WTC11 (cell line): ENCODE data around the gene PLLP. TPM values are rescaled to one million over a fixed set of nuclear protein-coding genes. Genes with fewer than 3 reads are reported as not detected.

Experiments
- ATAC-seq: fragments of 200-7000 bp; cut with Tn5 transposase; 2 replicates; pipeline ENCODE4 v1.10.0; 2021; ENCODE audit warnings: mild to moderate bottlenecking, moderate library complexity
- CTCF ChIA-PET: fragments of 300-600 bp; sonication (Branson Sonifier 250); formaldehyde crosslinking; loops from one replicate; lab custom pipeline; 2021; ENCODE audit warnings: antibody characterized with exemption; lab: Charles Lee
- POLR2A ChIA-PET: fragments of 350-600 bp; sonication (Branson Sonifier 250); formaldehyde crosslinking; loops from one replicate; lab custom pipeline; 2021; ENCODE audit warnings: antibody characterized with exemption; lab: Charles Lee
- DNase-seq: peaks from one replicate; pipeline ENCODE4 v3.0.0; 2021; ENCODE audit warnings: low spot score
- H3K27ac Mint-ChIP-seq: 2 replicates; pipeline ENCODE4 v1.8.0; 2021; ENCODE audit warnings: mixed read lengths
- H3K27me3 Mint-ChIP-seq: 2 replicates; pipeline ENCODE4 v1.8.0; 2021; ENCODE audit warnings: low read depth, mild to moderate bottlenecking, moderate library complexity, mixed read lengths
- H3K36me3 Mint-ChIP-seq: 2 replicates; pipeline ENCODE4 v1.8.0; 2021; ENCODE audit warnings: mixed read lengths
- H3K4me1 Mint-ChIP-seq: 2 replicates; pipeline ENCODE4 v1.8.0; 2022; ENCODE audit warnings: mixed read lengths
- H3K4me3 Mint-ChIP-seq: 2 replicates; pipeline ENCODE4 v1.8.0; 2021; ENCODE audit warnings: mild to moderate bottlenecking, moderate library complexity, mixed read lengths
- H3K9me3 Mint-ChIP-seq: 2 replicates; pipeline ENCODE4 v1.8.0; 2021; ENCODE audit warnings: mixed read lengths
- ARID4B ChIP-seq: sonication (generic); formaldehyde crosslinking; IDR thresholded peaks from 2 replicates; pipeline ENCODE4 v1.8.0; 2023; ENCODE audit warnings: missing genetic modification reagents, mild to moderate bottlenecking, borderline replicate concordance
- CREM ChIP-seq: sonication (generic); formaldehyde crosslinking; IDR thresholded peaks from 2 replicates; pipeline ENCODE4 v1.8.1; 2022; ENCODE audit warnings: mild to moderate bottlenecking, missing genetic modification reagents, moderate library complexity
- ETV6 ChIP-seq: sonication (generic); formaldehyde crosslinking; IDR thresholded peaks from 2 replicates; pipeline ENCODE4 v1.8.1; 2022; ENCODE audit warnings: mild to moderate bottlenecking, missing genetic modification reagents
- GABPB1 ChIP-seq: sonication (generic); formaldehyde crosslinking; IDR thresholded peaks from 2 replicates; pipeline ENCODE4 v1.8.1; 2023; ENCODE audit warnings: mild to moderate bottlenecking, missing genetic modification reagents
- HMGA2 ChIP-seq: fragments of 250-450 bp; sonication (Bioruptor Pico); IDR thresholded peaks from 2 replicates; pipeline ENCODE4 v1.4.0; 2021; ENCODE audit warnings: mild to moderate bottlenecking, moderate library complexity
- NFATC4 ChIP-seq: fragments of 250-450 bp; sonication (Bioruptor Pico); IDR thresholded peaks from 2 replicates; pipeline ENCODE4 v1.9.0; 2021; ENCODE audit warnings: mild to moderate bottlenecking
- NFE2L1 ChIP-seq: sonication (generic); formaldehyde crosslinking; IDR thresholded peaks from 2 replicates; pipeline ENCODE4 v1.8.1; 2023; ENCODE audit warnings: missing genetic modification reagents
- TCF7 ChIP-seq: sonication (generic); formaldehyde crosslinking; IDR thresholded peaks from 2 replicates; pipeline ENCODE4 v1.8.0; 2022; ENCODE audit warnings: mild to moderate bottlenecking, low read depth, missing genetic modification reagents, moderate library complexity
- ZBTB21 ChIP-seq: sonication (generic); formaldehyde crosslinking; IDR thresholded peaks from 2 replicates; pipeline ENCODE4 v1.8.1; 2023; ENCODE audit warnings: mild to moderate bottlenecking, missing genetic modification reagents, borderline replicate concordance
- ZNF121 ChIP-seq: sonication (generic); formaldehyde crosslinking; IDR thresholded peaks from 2 replicates; pipeline ENCODE4 v1.8.0; 2023; ENCODE audit warnings: missing genetic modification reagents
- ZNF232 ChIP-seq: sonication (generic); formaldehyde crosslinking; IDR thresholded peaks from 2 replicates; pipeline ENCODE4 v1.8.0; 2022; ENCODE audit warnings: mild to moderate bottlenecking, missing genetic modification reagents
- ZNF263 ChIP-seq: sonication (generic); formaldehyde crosslinking; IDR thresholded peaks from 2 replicates; pipeline ENCODE4 v1.8.1; 2022; ENCODE audit warnings: low read depth, mild to moderate bottlenecking, moderate library complexity, missing genetic modification reagents
- ZNF396 ChIP-seq: fragments of 250-450 bp; sonication (Bioruptor Pico); IDR thresholded peaks from 2 replicates; pipeline ENCODE4 v1.8.0; 2021; ENCODE audit warnings: mild to moderate bottlenecking, moderate library complexity, borderline replicate concordance
- total RNA-seq: library from RNA; stranded (reverse); gene quantifications from 3 replicates; pipeline ENCODE4 v1.2.3, GENCODE V29; 2021
- TF ChIP-seq, protein P1 (sequence below): fragments of 200-600 bp; IDR thresholded peaks from 2 replicates; pipeline ENCODE4 v1.8.0; 2022; ENCODE audit warnings: antibody characterized with exemption

The PLLP gene
- total RNA-seq, 1 experiment from 2014 or later = 2.8 TPM

DNA sequence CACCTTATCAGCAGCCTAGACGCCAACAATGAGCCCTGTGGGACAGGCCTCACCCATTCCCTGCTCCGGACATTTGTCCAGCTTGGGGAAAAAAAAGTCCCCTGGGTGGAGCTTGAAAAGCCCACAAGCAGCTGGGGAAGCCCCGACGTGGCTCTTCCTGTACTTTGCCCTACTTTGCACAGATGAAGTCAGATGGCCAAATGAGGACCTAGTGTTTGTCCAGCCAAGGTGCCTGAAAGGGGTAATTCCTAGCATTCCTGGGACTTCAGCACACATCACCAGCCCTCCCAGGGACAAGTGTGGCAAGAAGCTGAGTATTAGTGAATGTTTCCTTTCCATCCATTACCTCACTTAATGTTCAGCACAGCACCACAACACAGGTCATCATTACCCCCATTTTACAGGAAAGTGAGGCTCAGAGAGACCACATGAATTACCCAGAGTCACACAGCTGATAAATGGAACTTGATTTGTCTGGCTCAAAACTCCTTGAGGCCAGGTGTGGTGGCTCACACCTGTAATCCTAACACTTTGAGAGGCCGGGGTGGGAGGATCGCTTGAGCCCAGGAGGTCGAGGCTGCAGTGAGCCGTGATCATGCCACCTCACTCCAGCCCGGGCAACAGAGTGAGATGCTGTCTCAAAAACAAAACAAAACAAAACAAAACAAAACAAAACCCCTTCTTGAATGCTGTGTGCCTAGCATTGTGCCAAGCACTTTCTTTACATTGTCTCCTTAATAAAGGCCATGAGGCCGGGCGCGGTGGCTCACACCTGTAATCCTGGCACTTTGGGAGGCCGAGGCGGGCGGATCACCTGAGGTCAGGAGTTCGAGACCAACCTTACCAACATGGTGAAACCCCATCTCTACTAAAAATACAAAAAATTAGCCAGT lies 19.9 kb upstream of the PLLP start:
- POLR2A ChIA-PET = interaction anchor here (1.1 kb wide), 1 partner anchor 113 kb away, joined by 4 read pairs; no protein-coding TSS in a partner anchor

GRCh38 chr16:57303910-57304168 lies 19.4 kb upstream of the PLLP start:
- no peaks in the 10 kb centered on the region for H3K36me3 Mint-ChIP-seq
- CTCF ChIA-PET = interaction anchor here (10.4 kb wide), 1 partner anchor 114 kb away, joined by 259 read pairs; no protein-coding TSS in a partner anchor
- H3K4me1 Mint-ChIP-seq = peaks cover 10% of the 10 kb centered on the region
- TF ChIP-seq, protein P1, sequence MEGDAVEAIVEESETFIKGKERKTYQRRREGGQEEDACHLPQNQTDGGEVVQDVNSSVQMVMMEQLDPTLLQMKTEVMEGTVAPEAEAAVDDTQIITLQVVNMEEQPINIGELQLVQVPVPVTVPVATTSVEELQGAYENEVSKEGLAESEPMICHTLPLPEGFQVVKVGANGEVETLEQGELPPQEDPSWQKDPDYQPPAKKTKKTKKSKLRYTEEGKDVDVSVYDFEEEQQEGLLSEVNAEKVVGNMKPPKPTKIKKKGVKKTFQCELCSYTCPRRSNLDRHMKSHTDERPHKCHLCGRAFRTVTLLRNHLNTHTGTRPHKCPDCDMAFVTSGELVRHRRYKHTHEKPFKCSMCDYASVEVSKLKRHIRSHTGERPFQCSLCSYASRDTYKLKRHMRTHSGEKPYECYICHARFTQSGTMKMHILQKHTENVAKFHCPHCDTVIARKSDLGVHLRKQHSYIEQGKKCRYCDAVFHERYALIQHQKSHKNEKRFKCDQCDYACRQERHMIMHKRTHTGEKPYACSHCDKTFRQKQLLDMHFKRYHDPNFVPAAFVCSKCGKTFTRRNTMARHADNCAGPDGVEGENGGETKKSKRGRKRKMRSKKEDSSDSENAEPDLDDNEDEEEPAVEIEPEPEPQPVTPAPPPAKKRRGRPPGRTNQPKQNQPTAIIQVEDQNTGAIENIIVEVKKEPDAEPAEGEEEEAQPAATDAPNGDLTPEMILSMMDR = no peak
- no peak for TF ChIP-seq ZNF263 (CRISPR knock-in tag)
- no peak for TF ChIP-seq NFE2L1 (CRISPR knock-in tag)
- no peak for TF ChIP-seq ZNF121
- TF ChIP-seq CREM (CRISPR knock-in tag) = no peak
- no peak for TF ChIP-seq HMGA2 (CRISPR knock-in tag)
- no peak for TF ChIP-seq ZNF396
- H3K27me3 Mint-ChIP-seq = peaks cover 7% of the 10 kb centered on the region
- H3K4me3 Mint-ChIP-seq = no peak overlapping the region
- ATAC-seq (no peak), DNase-seq (no peak)
- H3K27ac Mint-ChIP-seq = no peak overlapping the region
- POLR2A ChIA-PET = interaction anchor here (1.1 kb wide), 1 partner anchor 113 kb away, joined by 4 read pairs; no protein-coding TSS in a partner anchor
- no peaks in the 10 kb centered on the region for H3K9me3 Mint-ChIP-seq

More for the DNA sequence above, 19.9 kb upstream of the PLLP start:
- CTCF ChIA-PET = interaction anchor here (1.3 to 10.4 kb wide), 2 partner anchors 113 to 118 kb away, joined by 3 to 259 read pairs; no protein-coding TSS in a partner anchor
- peaks cover 7% of the 10 kb centered on the region for H3K27me3 Mint-ChIP-seq
- no peak overlapping the region for H3K27ac Mint-ChIP-seq
- H3K4me3 Mint-ChIP-seq = no peak overlapping the region
- no peaks in the 10 kb centered on the region for H3K9me3 Mint-ChIP-seq
- DNase-seq (no peak), ATAC-seq (no peak)
- TF ChIP-seq ZBTB21 (no peak), ETV6 (CRISPR knock-in tag) (no peak), GABPB1 (CRISPR knock-in tag) (0 out of 2 replicates have a peak, but pooled peaks have one; percentile 52), NFATC4 (no peak)
- no peaks in the 10 kb centered on the region for H3K36me3 Mint-ChIP-seq
- peaks cover 10% of the 10 kb centered on the region for H3K4me1 Mint-ChIP-seq

DNA sequence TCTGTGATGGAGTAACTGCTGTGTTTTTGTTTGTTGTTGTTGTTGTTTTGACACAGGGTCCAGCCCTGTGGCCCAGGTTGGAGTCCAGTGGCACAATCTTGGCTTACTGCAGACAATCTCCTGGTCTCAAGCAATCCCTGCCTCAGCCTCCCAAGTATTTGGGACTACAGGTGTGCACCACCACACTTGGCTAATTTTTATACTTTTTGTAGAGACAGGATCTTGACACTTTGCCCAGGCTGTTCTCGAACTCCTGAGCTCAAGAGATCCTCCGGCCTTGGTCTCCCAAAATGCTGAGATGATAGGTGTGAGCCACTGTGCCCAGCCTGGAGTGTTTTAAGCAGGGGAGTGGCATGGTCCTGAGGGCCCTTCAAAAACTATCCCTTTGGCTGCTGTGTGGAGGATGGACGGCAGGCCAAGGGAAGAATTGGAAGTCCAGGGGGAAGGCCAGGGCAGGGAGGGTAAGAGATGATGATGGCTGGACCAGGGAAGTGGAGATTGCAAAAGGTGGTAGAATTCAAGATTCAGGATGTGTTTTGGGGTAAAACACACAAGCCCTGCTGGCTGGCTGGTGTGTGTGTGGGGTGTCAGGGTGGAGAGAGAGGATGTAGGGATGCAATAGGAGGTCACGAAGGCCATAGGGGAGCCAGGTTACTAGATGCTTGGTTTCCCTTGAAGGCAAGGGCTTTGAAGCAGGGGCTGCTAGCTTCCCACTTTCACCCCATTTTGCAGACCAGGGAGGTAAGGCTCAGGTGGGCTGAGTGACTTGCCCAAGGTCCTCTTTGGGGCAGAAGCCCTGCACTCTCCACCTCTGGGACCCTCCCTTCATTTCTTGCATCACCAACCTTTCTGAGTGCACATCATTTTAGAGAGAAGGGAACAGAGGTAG lies 18.8 kb upstream of the PLLP start:
- Mint-ChIP-seq H3K4me1 (peaks cover 11% of the 10 kb centered on the region), H3K27ac (no peak overlapping the region; the same call in 1 of the 2 replicates), H3K27me3 (peaks cover 8% of the 10 kb centered on the region), H3K9me3 (no peaks in the 10 kb centered on the region), H3K4me3 (no peak overlapping the region), H3K36me3 (no peaks in the 10 kb centered on the region)
- TF ChIP-seq TCF7 = no peak
- CTCF ChIA-PET = interaction anchor here (0.6 to 10.4 kb wide), 5 partner anchors 8 to 159 kb away, joined by 3 to 259 read pairs (median 4); partner anchors contain the start of gene POLR2C
- ATAC-seq (no peak), DNase-seq (no peak)
- POLR2A ChIA-PET = interaction anchor here (0.5 to 1.1 kb wide), 2 partner anchors 46 to 114 kb away, joined by 3 to 4 read pairs; no protein-coding TSS in a partner anchor

DNA sequence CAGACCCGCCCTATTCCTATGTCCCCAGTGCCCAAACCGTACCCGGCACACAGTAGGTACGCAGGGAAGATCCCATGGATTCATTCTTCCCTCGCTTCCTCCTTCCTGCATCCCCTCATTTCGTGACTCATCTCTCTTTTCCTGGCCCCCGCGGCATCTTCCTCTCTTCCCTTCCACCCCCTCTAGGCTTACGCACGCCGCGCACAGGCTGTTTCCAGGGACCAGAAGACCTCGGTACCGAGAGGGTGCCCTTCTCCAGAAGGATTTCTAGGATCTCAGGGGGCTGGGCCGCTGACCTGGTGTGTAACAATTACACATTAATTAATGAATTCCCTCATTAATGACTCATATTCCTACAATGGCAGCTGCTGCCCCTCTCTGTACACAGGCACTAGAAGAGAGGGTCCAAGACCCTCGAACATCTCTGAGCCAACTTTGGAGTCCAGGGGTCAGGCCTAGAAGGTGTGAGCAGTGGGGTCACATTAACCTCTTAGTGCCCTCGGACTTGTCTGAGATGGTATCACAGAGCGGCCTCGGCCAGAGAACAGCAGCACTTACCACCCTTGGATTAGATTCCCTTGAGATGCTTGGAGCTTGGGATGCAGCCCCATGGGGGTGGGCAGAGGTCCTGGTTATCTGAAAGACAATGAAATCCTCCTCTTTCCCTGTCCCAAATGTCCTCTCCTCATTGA lies 16.8 kb upstream of the PLLP start:
- Mint-ChIP-seq H3K36me3 (no peaks in the 10 kb centered on the region), H3K27ac (no peak overlapping the region), H3K9me3 (no peaks in the 10 kb centered on the region), H3K4me1 (peaks cover 16% of the 10 kb centered on the region), H3K4me3 (no peak overlapping the region), H3K27me3 (peaks cover 13% of the 10 kb centered on the region)
- no peak for ATAC-seq
- ChIA-PET CTCF (interaction anchor here (0.6 to 10.4 kb wide), 17 partner anchors 10 to 337 kb away, joined by 3 to 259 read pairs (median 5); partner anchors contain the start of genes CPNE2, CX3CL1 and POLR2C), POLR2A (interaction anchor here (1.6 to 1.8 kb wide), 2 partner anchors 13 to 116 kb away, joined by 3 to 12 read pairs; no protein-coding TSS in a partner anchor)
- no peak for TF ChIP-seq ZNF232
- TF ChIP-seq ARID4B (CRISPR knock-in tag) = 0 out of 2 replicates have a peak, but pooled peaks have one; percentile 53
- DNase-seq = peak; percentile 28
